ENCODE results near the gene GGA1. TPM values are rescaled to one million over a fixed set of nuclear protein-coding genes. Genes with fewer than 3 reads are reported as not detected.

Gene GGA1
- total and polyA plus RNA-seq, 2 donors (not counting 1 experiment from before 2014, with no cell fraction given), result 18.0 to 27.9 TPM

- Histone ChIP-seq H3K36me3 (ENCODE audit: control insufficient read depth, insufficient read depth, low read length) (peaks cover 18% of the 10 kb centered on the region), H3K27ac (ENCODE audit: insufficient read depth, low read length) (peak overlapping the region; percentile 19), H2AFZ (ENCODE audit: low read length) (no peak overlapping the region), H3K9me3 (ENCODE audit: control insufficient read depth, insufficient read depth, low read depth, low read length) (no peaks in the 10 kb centered on the region), H3K79me2 (ENCODE audit: control insufficient read depth, insufficient read depth, low read length) (no peaks in the 10 kb centered on the region), H4K20me1 (ENCODE audit: control insufficient read depth, extremely low read depth, insufficient read depth, low read length) (no peaks in the 10 kb centered on the region), H3K4me2 (ENCODE audit: extremely low read depth, insufficient read depth, low read length) (no peak overlapping the region), H3K27me3 (ENCODE audit: control insufficient read depth, insufficient read depth, low read length) (no peaks in the 10 kb centered on the region), H3K9ac (ENCODE audit: insufficient read depth, low read length) (no peak overlapping the region), H3K4me1 (ENCODE audit: control insufficient read depth, extremely low read depth, insufficient read depth, low read length) (no peaks in the 10 kb centered on the region), H3K4me3 (replicated peaks in 1 of 4; ENCODE audit: control extremely low read depth in 1 of 4, insufficient read depth in 1 of 4, low read depth in 3 of 4, low read length in 4 of 4) (no peak overlapping the region)
- TF ChIP-seq CTCF (conservative IDR thresholded peaks at IDR 0.05 in 1 of 2, IDR thresholded peaks at IDR 0.05 in 1 of 2; ENCODE audit: low read depth in 1 of 2, low read length in 2 of 2) (no peak), EZH2 (IDR thresholded peaks at IDR 0.05; ENCODE audit: low read length, missing control alignments) (no peak)
- DNase-seq (ENCODE audit: low read depth in 2 of 2), result no peak
These were observed 15.4 kb downstream of the GGA1 start for GRCh38 chr22:37624017-37624365.

- H3K9ac ChIP-seq (ENCODE audit: insufficient read depth, low read length), result no peak overlapping the region
- H3K27me3 ChIP-seq (ENCODE audit: control insufficient read depth, insufficient read depth, low read length), result no peaks in the 10 kb centered on the region
- no peak overlapping the region for H2AFZ ChIP-seq (ENCODE audit: low read length)
- DNase-seq (ENCODE audit: low read depth in 2 of 2), result no peak
- H3K4me3 ChIP-seq (replicated peaks in 1 of 4; ENCODE audit: control extremely low read depth in 1 of 4, insufficient read depth in 1 of 4, low read depth in 3 of 4, low read length in 4 of 4), result no peak overlapping the region
- H3K9me3 ChIP-seq (ENCODE audit: control insufficient read depth, insufficient read depth, low read depth, low read length), result no peaks in the 10 kb centered on the region
- peaks cover 21% of the 10 kb centered on the region for H3K36me3 ChIP-seq (ENCODE audit: control insufficient read depth, insufficient read depth, low read length)
- H4K20me1 ChIP-seq (ENCODE audit: control insufficient read depth, extremely low read depth, insufficient read depth, low read length), result no peaks in the 10 kb centered on the region
- H3K79me2 ChIP-seq (ENCODE audit: control insufficient read depth, insufficient read depth, low read length), result no peaks in the 10 kb centered on the region
- no peak overlapping the region for H3K27ac ChIP-seq (ENCODE audit: insufficient read depth, low read length)
- no peak overlapping the region for H3K4me2 ChIP-seq (ENCODE audit: extremely low read depth, insufficient read depth, low read length)
- TF ChIP-seq EZH2 (IDR thresholded peaks at IDR 0.05; ENCODE audit: low read length, missing control alignments), result no peak
- no peak for TF ChIP-seq CTCF (conservative IDR thresholded peaks at IDR 0.05 in 1 of 2, IDR thresholded peaks at IDR 0.05 in 1 of 2; ENCODE audit: low read depth in 1 of 2, low read length in 2 of 2)
- H3K4me1 ChIP-seq (ENCODE audit: control insufficient read depth, extremely low read depth, insufficient read depth, low read length), result no peaks in the 10 kb centered on the region
These were observed 16.2 kb downstream of the GGA1 start for GRCh38 chr22:37624876-37625275.

- Histone ChIP-seq H3K79me2 (ENCODE audit: control insufficient read depth, insufficient read depth, low read length) (no peaks in the 10 kb centered on the region), H3K4me3 (replicated peaks in 1 of 4; ENCODE audit: control extremely low read depth in 1 of 4, insufficient read depth in 1 of 4, low read depth in 3 of 4, low read length in 4 of 4) (no peak overlapping the region), H3K4me2 (ENCODE audit: extremely low read depth, insufficient read depth, low read length) (no peak overlapping the region), H3K27ac (ENCODE audit: insufficient read depth, low read length) (no peak overlapping the region), H3K27me3 (ENCODE audit: control insufficient read depth, insufficient read depth, low read length) (no peaks in the 10 kb centered on the region), H3K4me1 (ENCODE audit: control insufficient read depth, extremely low read depth, insufficient read depth, low read length) (no peaks in the 10 kb centered on the region), H4K20me1 (ENCODE audit: control insufficient read depth, extremely low read depth, insufficient read depth, low read length) (no peaks in the 10 kb centered on the region), H3K36me3 (ENCODE audit: control insufficient read depth, insufficient read depth, low read length) (peaks cover 21% of the 10 kb centered on the region), H3K9me3 (ENCODE audit: control insufficient read depth, insufficient read depth, low read depth, low read length) (no peaks in the 10 kb centered on the region), H2AFZ (ENCODE audit: low read length) (no peak overlapping the region), H3K9ac (ENCODE audit: insufficient read depth, low read length) (no peak overlapping the region)
- DNase-seq (ENCODE audit: low read depth in 2 of 2), result no peak
- no peak for TF ChIP-seq CTCF (conservative IDR thresholded peaks at IDR 0.05 in 1 of 2, IDR thresholded peaks at IDR 0.05 in 1 of 2; ENCODE audit: low read depth in 1 of 2, low read length in 2 of 2)
These were observed 17.1 kb downstream of the GGA1 start for GRCh38 chr22:37625737-37626136.
